Skin of body (tissue), 2 donors: ENCODE measurements around the gene FAXDC2. TPM values are rescaled to one million over a fixed set of nuclear protein-coding genes. Genes with fewer than 3 reads are reported as not detected.
"Not testable (repeated sequence)": the region's sequence is repeated elsewhere in the genome, so short reads cannot be mapped to it uniquely, and the experiment has no call there.

Source experiments
- DNase-seq: peaks from one replicate; lab custom pipeline; 2025; lab: John Stamatoyannopoulos, UW
- total RNA-seq: library from RNA; depleted of rRNA; stranded (reverse); fragments of >200 nt; gene quantifications from one replicate; pipeline ENCODE4 v1.2.3, GENCODE V29; 2014

The FAXDC2 gene
- total RNA-seq, 1 donor from 2014 or later, result 26.7 TPM

DNA sequence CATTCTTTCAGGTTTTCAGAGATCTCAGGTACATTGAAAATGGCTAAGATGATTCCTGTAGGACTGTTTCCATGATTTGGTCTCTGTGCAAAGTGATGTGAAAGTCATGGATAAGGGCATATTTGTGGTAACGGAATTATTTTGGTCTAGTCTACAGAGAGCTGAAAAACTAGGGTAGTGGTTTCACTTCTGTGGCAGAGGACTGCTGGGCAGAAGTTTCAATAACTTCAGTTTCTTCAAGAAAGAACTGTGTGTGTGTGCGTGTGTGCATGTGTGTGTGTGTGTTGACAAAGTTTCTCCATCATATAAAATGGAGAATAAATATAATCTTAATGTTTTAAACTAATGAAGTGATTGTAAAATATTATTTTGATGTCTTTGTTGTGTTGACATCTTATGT is 12.4 kb upstream of the FAXDC2 start:
- DNase-seq, result no peak

DNA sequence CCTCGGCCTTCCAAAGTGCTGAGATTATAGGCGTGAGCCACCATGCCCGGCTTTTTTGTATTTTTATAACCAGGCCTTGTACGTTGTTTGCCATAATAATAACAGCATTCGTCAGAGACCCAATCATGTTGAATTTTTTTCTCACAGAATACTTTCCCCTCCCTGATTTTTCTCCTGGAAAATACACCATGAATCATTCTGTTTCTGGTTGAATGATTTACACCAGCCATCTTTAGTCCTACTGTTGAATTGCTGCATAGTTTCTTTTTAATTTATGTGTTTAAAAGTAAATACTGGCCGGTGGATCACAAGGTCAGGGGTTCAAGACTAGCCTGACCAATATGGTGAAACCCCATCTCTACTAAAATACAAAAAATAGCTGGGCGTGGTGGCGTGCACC is 11.5 kb upstream of the FAXDC2 start:
- no peak for DNase-seq

DNA sequence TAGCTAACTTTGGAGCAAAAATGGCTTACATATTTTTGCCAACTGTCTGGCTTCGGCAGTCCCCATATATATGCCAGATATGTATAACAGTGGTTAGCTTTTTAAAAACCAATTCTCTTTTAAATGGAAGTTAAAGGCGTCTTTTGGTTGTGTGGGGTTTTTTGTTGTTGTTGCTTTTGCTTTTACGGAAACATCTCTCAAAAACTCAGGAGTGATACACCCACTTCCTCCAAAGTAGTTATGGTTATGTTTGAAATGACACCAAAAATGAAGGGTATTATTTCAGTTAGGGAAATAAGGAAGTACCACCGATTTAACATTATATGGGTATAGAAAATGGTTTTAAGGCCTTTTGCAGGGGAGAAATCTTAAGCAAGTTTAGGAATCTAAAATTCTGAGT is 10.4 kb upstream of the FAXDC2 start:
- no peak for DNase-seq

DNA sequence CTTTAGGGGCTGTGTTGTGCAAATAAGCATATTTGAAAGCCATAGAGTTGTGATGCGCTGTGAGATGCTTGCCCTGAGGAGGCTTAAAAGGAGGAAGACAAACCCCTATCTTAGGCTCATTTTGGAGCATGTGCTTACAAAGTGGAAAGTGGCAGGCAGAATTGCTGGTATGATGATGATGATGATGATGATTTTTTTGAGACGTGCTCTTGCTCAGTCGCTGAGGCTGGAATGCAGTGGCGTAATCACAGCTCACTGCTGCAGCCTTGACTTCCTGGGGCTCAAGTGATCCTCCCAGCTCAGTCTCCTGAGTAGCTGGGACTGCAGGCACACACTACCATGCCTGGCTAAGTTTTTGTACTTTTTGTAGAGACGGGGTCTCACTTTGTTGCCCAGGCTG is 9.7 kb upstream of the FAXDC2 start:
- DNase-seq, result no peak

DNA sequence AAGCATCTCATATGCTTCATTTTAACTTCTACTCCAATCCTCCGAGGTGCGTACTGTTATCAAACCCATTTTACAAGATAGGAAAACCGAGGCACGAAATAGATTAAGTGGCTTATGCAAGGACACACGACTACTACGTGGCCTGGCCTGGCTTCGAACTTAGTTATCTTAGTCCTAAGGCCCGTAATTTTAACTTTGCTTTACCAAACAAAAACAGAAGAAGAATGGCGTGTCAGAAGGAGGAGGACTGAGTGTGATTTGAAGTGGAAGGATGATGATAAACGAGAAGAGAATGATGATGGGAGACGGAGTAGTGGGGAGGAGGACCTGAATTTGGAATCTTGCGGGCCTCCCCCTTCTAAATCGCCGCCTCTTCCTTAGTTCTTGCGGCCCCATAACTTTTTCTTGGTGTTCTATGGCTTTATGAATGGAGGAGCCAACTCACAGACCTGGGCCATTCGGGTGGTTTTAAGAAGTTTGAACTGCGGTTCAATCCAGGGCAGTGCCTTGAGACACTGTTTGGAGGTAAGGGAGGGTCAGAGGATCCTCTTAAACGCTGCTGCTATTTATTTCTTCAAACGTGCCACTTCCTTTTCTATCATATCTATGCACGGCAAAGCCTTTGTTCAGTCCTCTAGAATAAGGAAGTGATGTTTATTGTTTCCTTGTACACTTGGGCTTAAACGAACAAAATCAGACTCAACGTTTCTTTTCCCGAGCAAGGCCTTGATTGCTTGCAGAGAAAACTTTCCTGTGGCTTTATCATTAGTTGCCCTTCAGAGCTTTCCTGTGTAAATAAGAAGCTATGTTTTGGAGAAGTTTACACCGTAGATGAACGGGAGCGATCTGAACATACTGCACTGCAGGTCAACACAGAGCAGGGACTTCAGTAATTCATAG is 8.8 kb upstream of the FAXDC2 start:
- DNase-seq, result no peak

DNA sequence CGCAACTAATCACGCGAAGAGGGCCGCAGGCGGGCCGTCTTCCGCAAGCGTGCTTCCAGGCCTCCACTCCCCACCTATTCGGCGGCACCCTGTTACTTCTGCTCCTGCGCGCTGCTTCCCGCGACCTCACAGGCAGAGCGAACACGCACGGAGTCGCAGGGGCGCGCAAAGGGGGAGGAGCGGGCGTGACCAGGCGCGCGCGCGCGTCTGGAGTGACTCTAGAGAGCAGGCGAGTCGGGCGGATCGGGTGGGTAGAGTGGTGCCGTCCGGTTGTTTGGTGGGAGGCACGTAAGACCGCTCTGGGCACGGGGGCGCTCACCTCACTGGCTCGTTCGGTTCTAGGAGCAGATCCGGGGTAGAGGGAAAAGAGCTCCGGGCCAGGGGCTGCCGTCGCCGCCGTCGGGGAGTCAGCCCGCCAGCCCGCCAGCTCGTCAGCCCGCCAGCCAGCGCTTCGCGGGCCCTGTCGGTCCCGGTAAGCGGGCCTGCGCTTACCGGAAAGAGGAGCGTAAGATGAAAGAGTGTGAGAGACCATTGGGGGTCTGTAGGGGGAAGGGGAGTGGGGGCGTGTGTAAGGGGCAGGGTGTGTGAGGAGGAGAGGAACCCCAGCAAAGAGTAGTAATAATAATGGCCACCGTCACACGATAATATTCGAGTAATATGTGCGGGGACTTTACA is 8.0 kb upstream of the FAXDC2 start, which contains the start of gene CNOT8:
CNOT8 (plus strand) TSS at position 331 of the 675 bp plus-strand sequence. CDS start 4,652 bp downstream, outside the sequence.
- peak; percentile 98 for DNase-seq

DNA sequence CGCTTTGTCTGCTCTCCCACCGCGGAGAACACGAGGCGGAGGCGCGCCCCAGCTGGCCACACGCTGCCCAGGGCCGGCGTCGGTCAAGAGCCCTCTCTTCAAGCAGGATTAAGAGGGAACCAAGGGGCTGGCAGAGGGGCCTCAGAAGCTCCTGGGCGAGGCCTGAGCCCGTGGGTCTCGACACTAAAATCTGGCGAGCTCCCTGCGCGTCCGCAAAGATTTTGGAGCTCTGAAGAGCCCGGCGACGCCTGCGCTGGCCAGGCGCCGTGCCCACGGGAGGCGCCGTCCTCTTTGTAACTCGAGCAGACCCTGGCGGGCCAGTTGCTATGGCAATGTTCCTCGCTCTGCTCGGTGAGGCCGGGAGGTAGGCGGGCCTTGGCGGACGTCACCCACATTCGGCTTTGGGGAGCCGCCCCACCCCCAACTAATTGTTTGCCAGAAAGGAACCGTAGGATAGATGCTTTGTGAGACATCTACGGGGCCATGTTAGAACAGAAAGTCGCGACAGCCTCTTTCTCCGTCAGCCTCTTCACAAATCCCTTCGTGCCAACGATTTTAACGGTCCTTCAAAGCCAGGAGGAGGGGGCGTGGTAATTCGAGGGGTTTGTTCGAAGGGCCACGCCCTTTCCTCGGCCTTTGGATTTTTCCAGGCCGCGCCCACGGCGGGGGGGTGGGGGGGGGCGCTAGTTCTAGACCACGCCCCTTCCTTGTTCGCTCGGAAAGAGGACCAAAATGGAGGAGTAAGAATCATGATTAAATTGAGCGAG is 7.3 kb upstream of the FAXDC2 start:
- peak; percentile 98 for DNase-seq

DNA sequence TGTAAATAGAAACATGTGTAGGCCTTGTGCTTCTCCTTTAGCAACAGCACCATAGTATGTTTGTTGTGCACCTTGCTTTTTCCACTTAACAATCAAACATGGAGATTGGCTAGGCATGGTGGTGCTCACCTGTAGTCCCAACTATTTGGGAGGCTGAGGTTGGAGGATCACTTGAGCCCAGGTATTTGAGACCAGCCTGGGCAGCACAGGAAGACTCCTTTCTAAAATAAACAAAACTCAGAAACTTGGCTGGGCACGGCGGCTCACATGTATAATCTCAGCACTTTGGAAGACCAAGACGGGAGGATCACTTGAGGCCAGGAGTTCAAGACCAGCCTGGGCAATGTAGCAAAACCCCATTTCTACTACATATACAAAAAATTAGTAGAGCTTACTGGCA is 948 bp upstream of the FAXDC2 start:
- DNase-seq, result no peak

DNA sequence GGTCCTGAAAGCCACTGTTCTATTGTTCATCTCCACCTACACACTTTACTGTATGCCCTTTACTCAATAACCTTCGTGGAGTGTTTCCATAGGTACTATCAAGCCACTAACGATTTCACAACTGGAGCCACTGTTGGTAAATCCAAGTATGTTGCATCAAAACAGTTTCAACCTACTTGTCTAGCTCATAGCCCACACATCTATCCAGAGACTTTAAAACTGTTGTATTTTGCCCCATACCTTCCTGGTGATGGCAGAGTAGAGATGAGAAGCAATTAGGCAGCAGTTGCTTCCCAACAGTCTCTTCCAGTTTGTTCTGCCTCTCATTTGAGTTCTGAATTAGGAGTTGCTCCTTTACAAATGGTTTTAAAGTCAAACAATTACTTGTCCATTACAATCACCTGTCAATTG is 607 bp downstream of the FAXDC2 start:
- peak; percentile 25 for DNase-seq

DNA sequence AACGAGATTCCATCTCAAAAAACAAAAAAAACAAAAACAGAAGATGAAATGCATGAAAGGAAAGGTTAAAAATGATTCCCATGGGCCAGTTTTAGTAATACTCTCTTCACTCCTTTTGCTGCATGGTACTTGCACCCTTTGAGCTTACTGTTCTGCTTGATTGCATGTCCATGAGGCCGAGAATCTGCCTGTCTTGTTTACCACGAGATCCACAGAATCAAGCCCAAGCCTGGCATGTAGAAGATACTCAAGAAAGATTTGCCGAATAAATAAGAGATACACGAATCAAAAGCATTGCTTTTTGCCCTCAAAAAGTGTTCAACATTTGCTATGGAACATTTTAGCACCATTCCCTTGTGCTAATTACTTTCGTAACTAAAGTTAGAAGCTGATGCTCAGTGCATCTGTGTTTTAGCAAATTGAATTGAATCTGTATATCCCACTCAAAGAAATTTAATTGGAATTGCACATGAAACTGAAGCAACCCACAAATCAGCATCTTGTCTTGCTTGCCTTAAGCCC is 1.1 kb downstream of the FAXDC2 start:
- DNase-seq, result no peak

DNA sequence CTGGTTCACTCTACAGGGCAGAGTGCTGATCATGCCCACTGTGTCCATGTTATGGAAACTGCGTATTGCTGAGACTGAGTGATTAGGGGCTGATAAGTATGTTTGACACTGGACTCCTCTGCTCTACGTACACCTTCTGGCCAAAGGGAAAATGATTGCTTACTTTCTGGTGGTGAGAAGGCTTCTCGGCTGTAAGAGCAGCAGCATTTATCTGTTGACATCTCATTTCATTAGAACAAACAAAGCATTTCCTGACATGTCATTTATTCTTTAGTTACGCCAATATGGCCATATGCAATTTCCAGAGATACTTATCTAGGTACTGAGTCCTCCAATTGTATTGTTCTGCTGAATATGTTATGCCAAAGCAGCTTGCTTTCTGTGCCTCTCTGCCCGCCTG is 5.6 kb downstream of the FAXDC2 start:
- no peak for DNase-seq

DNA sequence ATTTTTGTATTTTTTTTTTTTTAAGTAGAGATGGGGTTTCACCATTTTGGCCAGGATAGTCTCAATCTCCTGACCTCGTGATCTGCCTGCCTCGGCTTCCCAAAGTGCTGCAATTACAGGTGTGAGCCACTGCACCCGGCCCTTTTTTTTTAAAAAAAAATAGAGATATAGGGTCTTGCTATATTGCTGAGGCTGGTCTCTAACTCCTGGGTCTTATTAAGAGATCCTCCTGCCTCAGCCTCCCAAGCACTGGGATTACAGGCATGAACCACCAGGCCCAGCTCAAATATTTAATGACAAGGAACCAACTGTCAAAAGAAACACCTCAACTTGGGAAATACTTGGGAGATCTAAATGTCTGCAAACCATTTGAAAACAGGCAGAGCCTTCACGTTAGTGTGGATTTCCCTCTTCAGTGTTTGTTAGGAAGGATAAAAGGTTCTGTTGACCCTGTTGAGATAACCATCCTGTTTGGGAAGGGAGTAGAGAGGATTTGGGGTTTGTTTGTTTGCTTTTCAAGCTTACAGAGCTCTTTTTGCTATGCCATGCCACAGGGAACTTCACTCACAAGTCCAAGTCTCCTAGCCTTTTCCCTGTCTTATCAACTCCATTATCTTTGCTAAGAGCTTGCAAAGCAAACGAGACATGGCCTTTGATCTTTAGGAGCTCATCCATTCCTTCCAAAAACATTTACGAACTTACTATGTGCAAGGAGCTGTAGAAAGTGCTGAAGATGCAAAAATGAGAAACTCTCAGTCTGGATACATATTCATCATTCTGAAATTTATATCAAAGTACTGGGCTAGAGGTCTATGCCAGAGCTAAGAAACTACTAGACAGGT is 7.5 kb downstream of the FAXDC2 start:
- no peak for DNase-seq

DNA sequence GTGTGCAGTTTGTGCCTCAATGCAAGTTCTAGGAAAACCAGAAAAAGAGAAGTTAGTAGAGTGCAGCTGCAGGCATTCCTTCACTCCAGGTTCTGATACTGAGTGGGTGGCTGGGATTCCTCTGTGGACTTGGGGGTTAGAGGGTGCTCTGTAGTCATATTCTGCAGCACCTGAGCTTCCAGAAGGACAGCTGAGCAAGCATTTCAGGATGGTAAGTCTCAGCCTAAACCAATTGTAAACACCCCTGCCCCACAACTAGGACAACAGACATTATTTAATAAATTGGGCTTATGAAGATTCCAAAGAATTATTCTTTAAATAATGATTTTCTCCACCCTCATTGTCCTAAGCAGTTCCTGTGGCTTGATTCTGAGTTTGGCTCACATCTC is 9.1 kb downstream of the FAXDC2 start:
- DNase-seq, result no peak

DNA sequence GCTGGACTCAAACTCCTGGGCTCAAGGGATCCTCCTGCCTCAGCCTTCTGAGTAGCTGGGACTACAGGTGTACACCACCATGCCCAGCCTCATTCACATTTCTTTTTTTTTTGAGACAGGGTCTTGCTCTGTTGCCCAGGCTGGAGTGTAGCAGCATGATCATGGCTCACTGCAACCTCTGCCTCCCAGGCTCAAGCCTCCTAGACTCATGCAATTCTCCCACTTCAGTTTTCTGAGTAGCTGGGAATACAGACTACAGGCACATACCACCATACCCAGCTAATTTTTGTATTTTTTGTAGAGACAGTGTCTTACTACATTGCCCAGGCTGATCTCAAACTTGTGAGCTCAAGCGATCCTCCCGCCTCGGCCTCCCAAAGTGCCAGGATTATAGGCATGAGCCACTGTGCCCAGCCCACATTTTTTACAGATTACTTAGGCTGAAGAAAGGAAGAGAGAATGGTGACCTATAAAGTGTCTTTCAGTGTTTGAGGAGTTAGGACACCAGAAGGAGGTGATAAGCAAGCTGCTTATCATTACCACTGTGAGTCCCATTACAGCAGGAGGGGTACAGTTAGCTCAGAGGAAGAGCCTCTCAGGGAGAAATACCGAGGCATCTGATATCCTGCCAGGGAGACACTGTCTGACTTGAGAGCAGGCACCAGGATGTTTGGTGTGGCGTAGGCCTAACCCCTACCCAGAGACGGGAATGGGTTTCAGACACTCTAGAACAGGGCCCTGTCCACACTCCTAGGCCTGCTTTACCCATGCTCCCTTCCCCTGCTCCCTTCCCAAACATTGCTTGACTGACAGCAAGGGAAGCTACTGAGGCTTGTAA is 9.7 kb downstream of the FAXDC2 start:
- DNase-seq, result no peak

DNA sequence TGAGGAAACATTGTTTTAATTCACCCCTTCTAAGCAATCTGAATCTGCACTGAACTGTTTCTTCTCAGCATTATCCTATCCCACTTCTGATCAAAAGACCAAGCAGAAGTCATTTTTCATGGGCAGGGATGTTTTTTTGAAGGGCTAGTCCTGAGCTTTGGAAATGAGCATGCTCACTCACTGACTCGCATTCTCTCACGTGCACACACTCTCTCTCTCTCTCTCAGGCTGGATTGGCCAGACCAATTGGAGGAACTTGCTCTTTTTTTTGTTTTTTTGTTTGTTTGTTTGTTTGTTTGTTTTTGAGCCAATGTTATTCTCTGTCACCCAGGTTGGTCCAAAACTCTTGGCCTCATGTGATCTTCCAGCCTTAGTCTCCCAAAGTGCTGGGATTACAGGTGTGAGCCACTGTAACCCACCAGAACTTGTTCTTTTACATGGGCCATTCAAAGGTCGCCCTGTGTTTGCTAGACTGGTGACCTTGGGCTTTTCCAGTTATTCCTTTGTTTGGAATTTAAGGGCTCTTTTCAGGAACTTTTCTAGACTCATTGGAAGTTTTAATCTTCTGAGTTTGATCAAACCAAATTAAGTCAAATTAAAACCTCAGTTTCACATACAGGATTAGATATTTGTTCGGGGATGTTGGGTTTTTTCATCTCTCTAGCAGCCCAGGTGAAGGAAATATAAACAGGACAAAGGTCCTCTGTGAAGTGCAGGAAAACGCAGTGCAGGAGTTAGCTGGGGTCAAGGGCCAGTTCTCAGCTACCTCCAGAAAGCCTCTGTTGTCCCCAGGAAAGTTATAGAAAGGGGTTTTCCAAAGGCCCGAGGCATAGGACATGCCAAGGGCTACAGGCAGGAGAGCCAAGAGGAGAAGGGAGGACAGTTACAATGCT is 13.1 kb downstream of the FAXDC2 start:
- DNase-seq, result no peak

DNA sequence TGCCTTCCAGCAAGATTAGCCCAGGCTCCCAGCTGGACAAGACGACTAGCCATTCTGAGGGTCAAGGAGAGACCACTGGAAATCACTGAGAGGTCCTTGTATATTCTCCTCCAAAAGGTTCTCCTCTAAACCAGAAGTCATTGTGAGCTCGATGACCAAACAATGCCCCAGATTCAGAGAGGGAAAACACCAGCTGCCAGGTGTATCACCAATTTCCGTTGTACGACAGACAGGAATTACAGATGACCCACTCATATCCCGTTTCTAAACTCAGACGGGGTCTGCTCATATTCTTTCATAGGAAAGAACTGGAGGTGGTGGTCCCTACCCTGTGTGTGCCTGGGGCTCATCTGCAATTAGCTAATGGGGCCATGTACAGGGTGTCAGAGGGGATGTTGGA is 14.2 kb downstream of the FAXDC2 start:
- DNase-seq, result no peak

DNA sequence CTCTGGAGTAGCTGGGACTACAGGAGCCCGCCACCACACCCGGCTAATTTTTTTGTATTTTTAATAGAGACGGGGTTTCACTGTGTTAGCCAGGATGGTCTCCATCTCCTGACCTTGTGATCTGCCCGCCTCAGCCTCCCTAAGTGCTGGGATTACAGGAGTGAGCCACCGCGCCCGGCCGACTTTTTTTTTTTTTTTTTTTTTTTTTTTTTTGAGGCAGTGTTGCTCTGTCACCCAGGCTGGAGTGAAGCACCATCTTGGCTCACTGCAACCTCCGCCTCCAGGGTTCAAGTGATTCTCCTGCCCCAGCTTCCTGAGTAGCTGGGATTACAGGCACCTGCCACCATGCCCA is 14.7 kb downstream of the FAXDC2 start:
- not testable (repeated sequence) for DNase-seq

DNA sequence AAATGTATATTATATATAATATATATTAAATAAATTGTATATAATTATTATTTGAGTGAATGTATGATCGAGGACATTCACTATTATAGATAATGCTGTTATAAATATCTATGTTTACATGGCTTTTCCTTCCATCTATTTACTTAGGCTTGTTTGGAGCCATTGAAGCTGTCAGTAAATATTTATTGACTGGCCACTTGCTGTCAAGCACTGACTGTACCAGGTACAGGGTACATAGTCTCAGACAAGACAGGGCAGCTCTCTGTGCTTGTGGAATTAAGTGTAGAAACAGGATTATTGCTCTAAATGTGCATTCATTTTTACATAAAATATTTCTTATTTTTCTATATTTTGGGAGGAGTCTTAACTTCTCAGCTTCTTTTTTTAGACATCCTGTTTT is 16.4 kb downstream of the FAXDC2 start:
- no peak for DNase-seq

DNA sequence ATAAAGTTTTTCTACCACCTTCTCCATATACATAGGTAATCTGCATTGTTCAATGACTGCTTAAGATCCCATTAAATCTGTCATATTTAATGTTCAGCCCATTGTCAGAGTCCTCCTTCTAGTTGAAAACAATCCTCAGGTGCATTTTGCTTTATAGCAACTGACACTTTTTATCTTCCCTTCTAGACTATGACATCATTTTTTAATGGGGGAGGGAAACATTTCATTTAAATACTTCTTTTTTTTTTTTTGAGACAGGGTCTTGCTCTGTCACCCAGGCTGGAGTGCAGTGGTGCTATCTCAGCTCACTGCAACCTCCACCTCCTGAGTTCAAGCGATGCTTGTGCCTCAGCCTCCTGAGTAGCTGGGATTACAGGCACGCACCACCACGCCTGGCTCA is 17.6 kb downstream of the FAXDC2 start:
- DNase-seq, result not testable (repeated sequence)
